HuH-7.5 (cell line): ENCODE measurements around the gene WDR6.

Experiments used
- DNase-seq: peaks from one replicate; pipeline ENCODE4 v3.0.0; 2011; ENCODE audit warnings: low spot score

Gene WDR6

DNA sequence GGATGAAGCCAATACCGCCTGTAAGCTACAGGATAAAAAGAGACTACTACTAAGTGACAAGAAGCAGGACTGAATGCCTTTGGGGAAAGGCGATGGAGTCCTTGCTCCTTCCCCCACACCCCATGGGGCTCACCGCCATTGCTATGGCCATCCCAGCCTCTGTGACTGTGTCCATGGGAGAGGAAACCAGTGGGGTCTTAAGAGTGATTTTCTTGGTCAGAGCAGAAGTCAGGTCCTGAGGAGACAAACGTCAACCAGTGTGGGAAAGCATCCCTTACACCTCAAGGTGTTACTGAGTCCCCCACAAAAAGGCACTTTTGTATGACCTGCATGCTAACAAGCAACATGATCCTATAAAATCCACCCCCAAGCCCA, 21.1 kb downstream of the WDR6 start:
- DNase-seq, result no peak

DNA sequence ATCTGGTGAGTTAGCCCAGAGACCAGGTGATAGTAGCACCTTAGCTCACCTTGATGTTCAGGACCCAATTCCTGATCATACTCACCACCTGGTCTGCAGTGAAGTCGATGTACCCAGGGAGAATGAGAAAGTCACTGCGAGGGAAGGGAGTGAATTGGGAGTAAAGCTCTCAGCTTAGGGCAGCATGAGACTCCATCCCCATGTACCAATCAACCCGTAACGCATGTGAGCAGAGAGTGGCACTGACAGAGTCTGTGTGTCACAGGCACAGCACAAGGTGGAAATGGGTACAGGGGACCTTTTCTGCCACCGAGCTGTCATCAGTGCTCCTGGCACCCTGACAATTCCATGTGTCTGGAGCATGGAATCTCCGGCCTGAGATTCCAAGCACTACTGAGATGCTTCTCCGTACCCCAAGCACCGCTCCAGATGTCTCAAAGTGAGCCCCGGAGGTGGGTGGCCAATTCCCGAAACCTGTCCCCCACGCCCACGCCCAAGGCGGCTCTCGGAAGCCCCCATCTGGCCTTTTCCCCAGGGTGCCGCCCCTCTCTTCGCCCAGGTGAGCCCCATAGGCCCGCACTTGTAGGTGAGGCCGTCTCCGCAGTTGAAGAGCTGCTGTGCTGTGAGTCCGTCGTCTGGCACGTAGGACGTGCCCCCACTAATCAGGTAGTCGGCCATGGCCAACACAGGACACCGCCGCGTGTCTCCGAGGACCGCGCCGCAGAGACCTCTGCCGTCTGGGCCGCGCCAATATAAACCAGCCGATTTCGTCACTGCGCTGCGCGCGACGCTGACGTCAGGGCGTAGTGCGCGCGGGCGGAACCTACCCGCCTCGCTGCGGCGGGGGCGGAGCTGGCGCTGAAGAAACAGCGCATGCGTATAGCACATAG, 21.7 kb downstream of the WDR6 start, which contains the start of gene IMPDH2:
TSS of gene IMPDH2 (minus strand) at position 726 of the 890 bp plus-strand sequence. CDS start at position 678, 48 bp downstream.
- peak; percentile 76 for DNase-seq

DNA sequence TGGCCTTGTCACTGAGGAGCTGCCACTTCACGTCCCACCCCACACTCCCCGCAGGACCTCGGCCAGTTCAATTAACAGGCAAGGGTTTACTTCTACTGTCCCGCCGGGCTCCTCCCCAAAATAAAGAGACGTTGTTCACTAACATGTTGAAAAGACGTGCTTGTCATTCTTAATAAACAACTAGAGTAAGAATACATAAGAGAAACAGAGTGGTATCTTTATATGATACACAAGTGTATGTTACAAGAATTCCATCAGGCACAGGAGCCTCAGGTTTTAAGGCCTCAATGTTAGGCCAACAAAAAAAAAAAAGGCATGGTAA, 22.3 kb downstream of the WDR6 start:
- no peak for DNase-seq

DNA sequence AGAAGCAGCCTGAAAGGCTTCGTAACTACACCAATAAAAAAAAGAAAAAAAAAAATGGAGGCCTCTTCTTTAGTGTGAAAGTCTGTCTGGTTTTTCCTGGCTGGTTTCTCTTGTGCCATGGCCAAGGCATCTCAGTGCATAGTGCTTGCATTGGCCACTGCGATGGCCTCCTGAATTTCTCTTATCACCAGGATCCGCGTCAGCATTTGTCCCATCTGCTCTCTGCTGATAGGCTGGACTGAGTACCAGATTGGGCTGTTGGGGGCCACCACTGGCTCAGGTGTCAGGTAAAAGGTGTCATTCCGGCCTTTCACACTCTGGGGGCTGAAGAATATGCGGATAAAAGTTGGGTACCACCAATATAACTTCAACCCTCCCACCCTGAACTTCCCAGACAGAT, 23.1 kb downstream of the WDR6 start:
- DNase-seq, result no peak

DNA sequence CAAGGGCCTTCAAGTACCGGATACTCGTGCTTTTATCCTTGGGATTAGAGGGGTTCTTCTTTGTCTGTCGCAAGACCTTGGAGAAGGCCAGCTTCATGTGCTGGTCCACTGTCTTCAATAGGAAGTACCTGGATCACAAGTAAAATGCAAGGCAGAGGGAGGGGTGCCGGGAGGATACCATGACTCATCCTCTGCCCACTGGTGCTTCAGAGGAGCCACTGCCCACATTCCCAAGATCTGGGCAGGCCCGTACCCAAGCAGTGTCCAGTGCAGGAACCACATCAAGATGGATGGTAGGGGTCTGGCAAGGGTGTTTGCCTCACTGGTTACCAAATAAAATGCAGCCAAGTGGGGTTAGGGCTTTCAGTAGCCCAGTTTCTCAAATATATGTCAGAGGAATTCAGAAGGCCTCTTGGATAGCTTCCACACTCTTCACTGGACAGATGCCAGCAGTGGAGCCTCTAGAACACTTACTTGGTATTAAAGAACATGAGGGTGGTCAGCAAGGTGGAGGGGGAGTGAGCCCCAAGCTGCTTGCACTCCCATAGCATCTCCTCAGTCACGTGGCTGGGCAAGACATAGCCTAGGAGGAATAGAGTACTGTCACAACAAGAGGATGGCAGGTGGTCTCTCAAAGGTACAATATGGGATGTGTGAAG, 25.6 kb downstream of the WDR6 start:
- DNase-seq, result no peak

DNA sequence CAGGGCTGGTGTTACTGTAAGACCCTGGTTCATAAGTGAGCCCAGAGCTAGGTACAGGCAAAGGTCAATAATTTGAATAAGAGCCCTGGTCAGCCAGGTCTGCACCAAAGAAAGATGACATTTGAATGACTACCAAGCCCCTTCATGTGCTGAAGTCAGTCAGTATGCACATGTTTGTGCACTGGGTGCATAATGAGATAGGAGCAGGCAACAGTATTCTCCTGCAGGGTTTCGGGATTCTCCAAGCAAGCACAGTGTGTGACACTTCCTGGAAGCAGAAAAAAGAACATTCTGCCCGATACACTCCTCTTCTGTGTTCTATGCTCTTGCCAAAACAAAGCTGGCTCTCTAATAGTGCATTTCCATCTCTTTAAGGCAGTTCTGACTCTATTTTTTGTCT, 27.5 kb downstream of the WDR6 start:
- no peak for DNase-seq

DNA sequence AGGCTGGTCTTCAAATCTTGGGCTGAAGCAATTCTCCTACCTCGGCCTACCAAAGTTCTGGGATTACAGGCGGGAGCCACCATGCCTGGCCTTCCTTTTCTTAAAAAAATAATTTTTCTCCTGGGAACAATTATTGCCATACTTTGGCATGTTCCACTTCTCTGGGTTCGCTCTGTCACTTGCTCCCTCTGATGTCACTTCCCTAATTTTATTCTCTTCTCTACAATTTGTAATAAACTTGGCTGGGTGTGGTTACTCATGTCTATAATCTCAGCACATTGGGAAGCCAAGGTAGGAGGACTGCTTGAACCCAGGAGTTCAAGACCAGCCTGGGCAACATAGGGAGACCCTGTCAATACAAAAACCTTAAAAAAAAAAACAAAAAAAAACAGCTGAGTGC, 28.1 kb downstream of the WDR6 start:
- DNase-seq, result no peak

DNA sequence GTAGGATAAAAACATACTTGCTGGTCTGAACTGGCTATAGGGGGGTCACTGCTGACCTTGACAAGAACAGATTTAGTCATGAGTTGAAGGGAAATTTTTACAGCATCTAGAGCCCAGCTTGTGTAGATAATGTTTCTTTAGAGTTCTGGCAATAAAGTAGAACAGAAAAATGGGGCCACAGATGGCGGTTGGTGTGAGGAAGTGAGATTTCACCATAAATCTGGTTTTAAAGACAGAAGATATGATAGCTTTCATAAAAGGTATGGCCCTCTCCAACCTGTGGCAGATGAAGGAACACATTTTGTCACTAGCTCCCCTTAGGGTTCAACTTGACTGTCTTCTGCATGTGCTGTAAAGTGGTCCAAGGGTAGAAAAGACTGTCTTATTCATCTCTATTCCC, 46.4 kb downstream of the WDR6 start:
- no peak for DNase-seq

DNA sequence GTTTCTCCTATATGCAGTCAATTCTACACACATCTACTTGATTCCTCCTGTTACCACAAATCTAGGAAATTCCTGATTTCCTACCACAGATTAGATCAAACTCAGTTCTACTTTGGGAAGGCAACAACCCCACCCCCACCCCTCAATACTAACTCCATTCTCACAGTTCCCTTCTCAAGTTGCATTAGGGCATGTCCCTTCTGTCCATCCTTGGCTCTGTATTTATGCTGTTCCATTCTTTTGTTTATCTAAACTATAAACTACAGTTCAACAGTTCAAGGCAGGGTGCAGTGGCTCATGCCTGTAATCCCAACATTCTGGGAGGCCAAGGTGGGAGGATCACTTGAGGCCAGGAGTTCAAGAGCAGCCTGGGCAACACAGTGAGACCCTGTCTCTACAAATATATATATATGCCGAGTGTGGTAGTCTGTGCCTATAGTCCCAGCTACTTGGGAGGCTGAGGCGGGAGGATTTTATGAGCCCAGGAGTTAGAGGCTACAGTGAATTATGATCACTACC, 47.2 kb downstream of the WDR6 start:
- DNase-seq, result no peak

DNA sequence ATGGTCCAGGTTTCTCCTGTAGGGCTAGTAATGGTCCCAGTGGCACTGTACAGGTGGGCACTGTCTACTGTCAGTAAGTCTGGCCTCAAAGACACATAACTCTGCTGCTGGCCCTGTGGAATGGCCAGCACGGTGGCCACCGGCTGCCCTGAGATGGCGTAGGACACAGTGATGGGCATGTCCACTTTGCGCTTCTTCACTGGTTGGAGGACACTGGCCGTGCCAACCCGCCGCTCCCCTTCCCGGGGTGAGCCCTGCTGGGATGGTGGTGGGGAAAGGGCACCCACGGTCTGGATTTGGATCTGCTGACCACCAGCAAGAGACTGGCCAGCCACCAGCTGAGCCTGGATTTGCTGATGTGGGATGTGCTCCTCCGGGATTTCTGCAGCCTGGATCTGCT, 50.1 kb downstream of the WDR6 start:
- no peak for DNase-seq

DNA sequence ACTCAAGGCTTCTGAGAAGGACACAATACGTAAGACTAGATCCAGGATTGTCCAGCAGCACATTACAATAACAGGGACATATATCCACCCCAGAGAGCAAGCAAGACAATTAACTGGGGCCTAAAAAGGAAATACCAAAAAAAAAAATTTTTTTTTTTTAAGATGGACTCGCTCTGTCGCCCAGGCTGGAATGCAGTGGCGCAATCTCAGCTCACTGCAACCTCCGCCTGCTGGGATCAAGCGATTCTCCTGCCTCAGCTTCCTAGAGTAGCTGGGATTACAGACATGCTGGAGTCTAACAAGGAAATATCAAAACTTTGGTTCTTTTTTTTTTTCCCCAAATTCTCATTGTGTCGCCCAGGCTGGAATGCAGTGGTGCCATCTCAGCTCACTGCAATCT, 50.8 kb downstream of the WDR6 start:
- DNase-seq, result no peak
